Bronchial epithelial cell (primary cell): ENCODE measurements around the gene TRIAP1. TPM values are rescaled to one million over a fixed set of nuclear protein-coding genes. Genes with fewer than 3 reads are reported as not detected.

ENCODE experiments used
- DNase-seq: peaks from one replicate; pipeline ENCODE4 v3.0.0-alpha.2; 2010; ENCODE audit warnings: low read depth
- FAIRE-seq: peaks from 2 replicates; lab custom pipeline; 2011; peaks lifted over from hg19 to GRCh38; lab: Jason Lieb, UNC
- H3K27me3 ChIP-seq: 2 replicates; pipeline ENCODE4 v1.5.1; 2011; ENCODE audit warnings: low read length; ENCODE audit not compliant: control insufficient read depth, insufficient read depth
- H3K36me3 ChIP-seq: 2 replicates; pipeline ENCODE4 v1.5.1; 2011; ENCODE audit warnings: low read length; ENCODE audit not compliant: control insufficient read depth, insufficient read depth
- H3K4me3 ChIP-seq: 2 replicates; pipeline ENCODE4 v1.5.1; 2011; ENCODE audit warnings: mild to moderate bottlenecking, low read depth, low read length, control low read depth
- CTCF ChIP-seq: IDR thresholded peaks from 2 replicates; pipeline ENCODE4 v1.5.1; 2011; ENCODE audit warnings: mild to moderate bottlenecking, moderate library complexity, low read length, control low read depth, inconsistent platforms; ENCODE audit not compliant: insufficient read depth, severe bottlenecking
- total RNA-seq: library from RNA; depleted of rRNA; stranded (reverse); fragments of >200 nt; gene quantifications from 2 replicates; pipeline ENCODE4 v1.2.1, GENCODE V29; 2014

Gene TRIAP1
- total RNA-seq, 1 donor from 2014 or later: 40.5 TPM

GRCh38 chr12:120465756-120466155 is 19.6 kb upstream of the TRIAP1 start:
- FAIRE-seq: no peak
- no peak overlapping the region for H3K4me3 ChIP-seq
- H3K27me3 ChIP-seq: no peaks in the 10 kb centered on the region
- no peak for TF ChIP-seq CTCF
- no peak for DNase-seq
- peaks cover 26% of the 10 kb centered on the region for H3K36me3 ChIP-seq

GRCh38 chr12:120463712-120464111 is 17.5 kb upstream of the TRIAP1 start:
- Histone ChIP-seq H3K27me3 (no peaks in the 10 kb centered on the region), H3K36me3 (peaks cover 34% of the 10 kb centered on the region), H3K4me3 (no peak overlapping the region)
- no peak for TF ChIP-seq CTCF
- FAIRE-seq (no peak), DNase-seq (no peak)

DNA sequence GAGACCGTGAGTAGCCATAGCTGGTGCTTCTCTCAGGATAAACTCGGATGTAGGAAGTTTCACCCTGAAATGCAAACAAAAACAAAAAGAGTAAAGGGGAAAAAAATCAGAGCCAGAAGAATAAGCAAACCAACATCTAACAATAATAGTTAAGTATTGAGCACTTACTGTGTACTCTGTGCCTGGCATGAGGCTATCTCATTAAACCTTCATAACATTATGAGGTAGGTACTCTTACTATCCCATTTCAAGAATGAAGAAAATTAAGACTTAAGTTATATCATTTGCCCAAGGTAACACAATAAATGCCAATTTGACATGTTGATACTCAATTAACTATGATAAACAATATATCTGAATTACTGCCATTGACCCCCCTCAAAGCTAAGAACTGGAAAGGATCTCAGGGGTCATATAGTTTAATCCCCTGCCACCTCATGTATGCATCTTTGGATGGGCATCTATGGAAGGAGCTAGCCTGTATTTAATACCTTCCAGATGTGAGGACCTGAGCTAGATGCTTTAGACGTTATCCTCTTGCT is 16.0 kb upstream of the TRIAP1 start:
- DNase-seq (no peak), FAIRE-seq (no peak)
- Histone ChIP-seq H3K36me3 (peaks cover 38% of the 10 kb centered on the region), H3K27me3 (no peaks in the 10 kb centered on the region), H3K4me3 (no peak overlapping the region)
- TF ChIP-seq CTCF: no peak

- FAIRE-seq (no peak), DNase-seq (no peak)
- H3K4me3 ChIP-seq: no peak overlapping the region
- H3K36me3 ChIP-seq: peaks cover 34% of the 10 kb centered on the region
- TF ChIP-seq CTCF: no peak
- H3K27me3 ChIP-seq: no peaks in the 10 kb centered on the region
Measured at GRCh38 chr12:120460157-120460556, 14.0 kb upstream of the TRIAP1 start.

DNA sequence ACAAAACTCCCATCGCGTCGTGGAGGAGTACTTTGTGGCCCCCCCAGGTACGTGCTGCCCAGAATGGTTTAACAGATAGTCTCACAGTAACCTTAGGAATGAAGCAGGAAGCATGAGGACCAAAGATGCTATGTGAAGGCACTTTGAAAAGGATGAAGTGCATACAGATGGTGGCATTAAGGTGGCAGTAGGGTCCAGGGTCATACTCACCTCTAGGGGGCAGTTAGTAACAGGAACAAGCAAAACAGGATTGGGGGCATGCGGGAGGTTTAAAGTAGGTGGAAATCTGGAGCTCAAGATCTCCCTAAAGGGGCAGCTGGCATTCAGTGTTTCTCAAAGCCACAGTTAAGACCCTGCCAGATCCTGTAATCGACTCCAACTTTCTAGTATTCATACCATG is 10.9 kb upstream of the TRIAP1 start:
- peak; percentile 38 for TF ChIP-seq CTCF
- peaks cover 20% of the 10 kb centered on the region for H3K36me3 ChIP-seq
- no peak for FAIRE-seq

DNA sequence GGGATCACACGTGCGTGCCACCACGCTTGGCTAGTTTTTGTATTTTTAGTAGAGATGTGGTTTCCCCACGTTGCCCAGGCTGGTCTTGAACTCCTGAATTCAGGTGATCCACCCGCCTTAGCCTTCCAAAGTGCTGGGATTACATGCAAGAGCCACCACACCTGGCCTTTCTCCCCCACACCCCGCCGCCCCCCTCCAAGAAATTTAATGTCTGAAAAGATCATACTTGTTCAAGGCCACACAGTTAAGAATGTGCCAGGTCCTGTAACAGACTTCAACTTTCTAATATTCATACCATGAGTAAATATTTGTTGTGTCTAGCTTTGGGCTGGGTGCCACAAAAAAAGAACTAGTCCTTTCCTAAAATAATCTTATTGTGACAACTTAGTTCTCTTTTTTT is 9.1 kb upstream of the TRIAP1 start:
- no peaks in the 10 kb centered on the region for H3K27me3 ChIP-seq

More for the DNA sequence above, 10.9 kb upstream of the TRIAP1 start:
- no peak for DNase-seq
- Histone ChIP-seq H3K4me3 (no peak overlapping the region), H3K27me3 (no peaks in the 10 kb centered on the region)

More for the DNA sequence above, 9.1 kb upstream of the TRIAP1 start:
- Histone ChIP-seq H3K36me3 (peaks cover 18% of the 10 kb centered on the region), H3K4me3 (no peak overlapping the region)
- no peak for TF ChIP-seq CTCF
- FAIRE-seq (no peak), DNase-seq (no peak)
